ENCODE measurements around the gene ABLIM1.
A peak's percentile ranks its signal among the peaks of the same experiment; 100 is the strongest.

The ABLIM1 gene

DNA sequence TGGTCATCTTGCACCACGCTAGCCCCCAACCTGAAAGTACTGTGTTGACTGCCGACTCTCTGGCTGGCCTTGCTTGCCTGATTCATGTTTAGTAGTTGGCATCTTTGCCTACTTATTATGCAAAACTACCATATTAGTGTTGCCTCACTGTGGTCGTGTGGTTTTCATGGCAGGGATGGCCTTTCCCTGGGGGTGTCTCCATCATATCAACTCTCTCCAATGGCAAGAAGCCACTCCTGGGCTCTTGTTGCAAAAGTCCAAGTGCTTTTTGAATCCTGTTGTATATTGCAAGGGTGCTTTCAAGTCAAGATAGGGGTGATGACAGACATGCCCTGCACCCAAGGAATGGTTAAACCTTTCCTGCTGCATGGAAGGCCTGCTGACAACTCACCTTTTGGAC lies 39.4 kb downstream of the ABLIM1 start:
- FAIRE-seq = no peak
- DNase-seq (ENCODE audit: insufficient read length, low spot score) = no peak

GRCh38 chr10:114616516-114616915 lies 41.6 kb downstream of the ABLIM1 start:
- no peak for TF ChIP-seq POLR2A (IDR thresholded peaks at IDR 0.05; ENCODE audit: low read depth, low read length)
- TF ChIP-seq POU2F2 (IDR thresholded peaks at IDR 0.05; ENCODE audit: low read depth, low read length) = no peak
- TF ChIP-seq PAX5 (IDR thresholded peaks at IDR 0.05; ENCODE audit: insufficient read depth, low read length, severe bottlenecking) = no peak
- no peak for TF ChIP-seq TAF1 (IDR thresholded peaks at IDR 0.05; ENCODE audit: low read depth, low read length)
- no peak for TF ChIP-seq SPI1 (IDR thresholded peaks at IDR 0.05; ENCODE audit: low read depth, low read length)
- no peak for TF ChIP-seq POLR2AphosphoS5 (IDR thresholded peaks at IDR 0.05; ENCODE audit: low read depth, low read length)
- DNase-seq (ENCODE audit: insufficient read length, low spot score) = no peak
- no peak for FAIRE-seq

More for the DNA sequence above, 39.4 kb downstream of the ABLIM1 start:
- no peak for TF ChIP-seq POU2F2 (IDR thresholded peaks at IDR 0.05; ENCODE audit: low read depth, low read length)
- TF ChIP-seq POLR2A (IDR thresholded peaks at IDR 0.05; ENCODE audit: low read depth, low read length) = no peak
- TF ChIP-seq PAX5 (IDR thresholded peaks at IDR 0.05; ENCODE audit: insufficient read depth, low read length, severe bottlenecking) = no peak
- no peak for TF ChIP-seq POLR2AphosphoS5 (IDR thresholded peaks at IDR 0.05; ENCODE audit: low read depth, low read length)
- no peak for TF ChIP-seq SPI1 (IDR thresholded peaks at IDR 0.05; ENCODE audit: low read depth, low read length)

GRCh38 chr10:114616103-114616502 lies 42.0 kb downstream of the ABLIM1 start:
- FAIRE-seq (peak; percentile 13), DNase-seq (ENCODE audit: insufficient read length, low spot score) (no peak)
- TF ChIP-seq SPI1 (IDR thresholded peaks at IDR 0.05; ENCODE audit: low read depth, low read length) = no peak
- TF ChIP-seq POU2F2 (IDR thresholded peaks at IDR 0.05; ENCODE audit: low read depth, low read length) = no peak
- TF ChIP-seq POLR2AphosphoS5 (IDR thresholded peaks at IDR 0.05; ENCODE audit: low read depth, low read length) = no peak
- TF ChIP-seq TAF1 (IDR thresholded peaks at IDR 0.05; ENCODE audit: low read depth, low read length) = no peak
- no peak for TF ChIP-seq POLR2A (IDR thresholded peaks at IDR 0.05; ENCODE audit: low read depth, low read length)
- TF ChIP-seq PAX5 (IDR thresholded peaks at IDR 0.05; ENCODE audit: insufficient read depth, low read length, severe bottlenecking) = no peak

GRCh38 chr10:114615600-114616007 lies 42.5 kb downstream of the ABLIM1 start:
- no peak for TF ChIP-seq TAF1 (IDR thresholded peaks at IDR 0.05; ENCODE audit: low read depth, low read length)
- TF ChIP-seq POLR2AphosphoS5 (IDR thresholded peaks at IDR 0.05; ENCODE audit: low read depth, low read length) = no peak
- TF ChIP-seq SPI1 (IDR thresholded peaks at IDR 0.05; ENCODE audit: low read depth, low read length) = no peak
- no peak for TF ChIP-seq POU2F2 (IDR thresholded peaks at IDR 0.05; ENCODE audit: low read depth, low read length)
- TF ChIP-seq POLR2A (IDR thresholded peaks at IDR 0.05; ENCODE audit: low read depth, low read length) = no peak
- TF ChIP-seq PAX5 (IDR thresholded peaks at IDR 0.05; ENCODE audit: insufficient read depth, low read length, severe bottlenecking) = no peak
- no peak for FAIRE-seq
- no peak for DNase-seq (ENCODE audit: insufficient read length, low spot score)

- DNase-seq (ENCODE audit: insufficient read length, low spot score) (no peak), FAIRE-seq (no peak)
- TF ChIP-seq PAX5 (IDR thresholded peaks at IDR 0.05; ENCODE audit: insufficient read depth, low read length, severe bottlenecking) (no peak), POU2F2 (IDR thresholded peaks at IDR 0.05; ENCODE audit: low read depth, low read length) (no peak), POLR2AphosphoS5 (IDR thresholded peaks at IDR 0.05; ENCODE audit: low read depth, low read length) (no peak), SPI1 (IDR thresholded peaks at IDR 0.05; ENCODE audit: low read depth, low read length) (no peak), POLR2A (IDR thresholded peaks at IDR 0.05; ENCODE audit: low read depth, low read length) (no peak), TAF1 (IDR thresholded peaks at IDR 0.05; ENCODE audit: low read depth, low read length) (no peak)
Observed at GRCh38 chr10:114613237-114613979, 44.7 kb downstream of the ABLIM1 start.

- no peak for FAIRE-seq
- no peak for DNase-seq (ENCODE audit: insufficient read length, low spot score)
- TF ChIP-seq TAF1 (IDR thresholded peaks at IDR 0.05; ENCODE audit: low read depth, low read length) (no peak), POLR2AphosphoS5 (IDR thresholded peaks at IDR 0.05; ENCODE audit: low read depth, low read length) (no peak), POU2F2 (IDR thresholded peaks at IDR 0.05; ENCODE audit: low read depth, low read length) (no peak), POLR2A (IDR thresholded peaks at IDR 0.05; ENCODE audit: low read depth, low read length) (no peak), PAX5 (IDR thresholded peaks at IDR 0.05; ENCODE audit: insufficient read depth, low read length, severe bottlenecking) (no peak)
Observed at GRCh38 chr10:114611617-114612016, 46.5 kb downstream of the ABLIM1 start.

- no peak for FAIRE-seq
- TF ChIP-seq SPI1 (IDR thresholded peaks at IDR 0.05; ENCODE audit: low read depth, low read length) (no peak), POLR2A (IDR thresholded peaks at IDR 0.05; ENCODE audit: low read depth, low read length) (no peak), POLR2AphosphoS5 (IDR thresholded peaks at IDR 0.05; ENCODE audit: low read depth, low read length) (no peak)
- DNase-seq (ENCODE audit: insufficient read length, low spot score) = no peak
Observed at GRCh38 chr10:114609518-114610426, 48.3 kb downstream of the ABLIM1 start.

DNA sequence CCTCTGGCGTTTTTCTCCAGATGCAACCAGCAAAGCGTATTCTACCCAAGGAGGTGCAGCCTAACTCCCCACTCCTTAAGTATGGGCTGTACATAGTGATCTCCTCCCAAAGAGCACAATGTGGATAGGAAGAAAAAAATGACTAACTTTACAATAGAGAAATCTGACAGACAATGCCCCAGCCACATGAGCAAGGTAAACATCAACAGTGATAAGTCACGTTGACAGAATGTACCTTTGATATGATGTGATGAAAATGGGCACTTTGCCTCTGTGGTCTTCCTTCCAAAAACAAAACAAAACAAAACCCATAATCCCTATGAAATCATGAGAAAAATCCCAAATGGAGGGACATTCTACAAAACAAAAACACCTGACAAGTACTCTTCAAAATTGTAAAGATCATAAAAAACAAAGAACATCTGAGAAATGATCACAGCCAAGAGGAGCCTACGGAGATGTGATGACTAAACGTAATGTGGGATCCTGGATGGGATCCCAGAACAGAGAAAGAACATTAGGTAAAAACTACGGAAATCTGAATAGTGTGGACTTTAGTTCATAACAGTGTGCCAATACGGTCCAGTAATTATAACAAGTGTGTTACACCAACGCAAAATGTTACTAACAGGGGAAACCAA lies 50.6 kb downstream of the ABLIM1 start:
- DNase-seq (ENCODE audit: insufficient read length, low spot score) = no peak
- no peak for FAIRE-seq
- no peak for TF ChIP-seq POU2F2 (IDR thresholded peaks at IDR 0.05; ENCODE audit: low read depth, low read length)
- no peak for TF ChIP-seq POLR2A (IDR thresholded peaks at IDR 0.05; ENCODE audit: low read depth, low read length)
- no peak for TF ChIP-seq POLR2AphosphoS5 (IDR thresholded peaks at IDR 0.05; ENCODE audit: low read depth, low read length)
- no peak for TF ChIP-seq PAX5 (IDR thresholded peaks at IDR 0.05; ENCODE audit: insufficient read depth, low read length, severe bottlenecking)
- TF ChIP-seq SPI1 (IDR thresholded peaks at IDR 0.05; ENCODE audit: low read depth, low read length) = no peak
- TF ChIP-seq TAF1 (IDR thresholded peaks at IDR 0.05; ENCODE audit: low read depth, low read length) = no peak

All from GM12891 (cell line).